Aorta (tissue), 5 donors: ENCODE measurements around the gene PLD5. TPM values are rescaled to one million over a fixed set of nuclear protein-coding genes. Genes with fewer than 3 reads are reported as not detected.
"Not testable (repeated sequence)": the region's sequence is repeated elsewhere in the genome, so short reads cannot be mapped to it uniquely, and the experiment has no call there.

Source experiments
- ATAC-seq: fragments of 200-7000 bp; cut with Tn5 transposase; one replicate; pipeline ENCODE4 v1.9.1; 2022; ENCODE audit warnings: moderate library complexity; ENCODE audit not compliant: low FRiP score
- DNase-seq, 2 donors: peaks; one replicate each; pipeline ENCODE4 v3.0.0-alpha.2; 2020
- H3K27ac ChIP-seq, 2 donors: one replicate each; pipeline ENCODE4 v1.5.1; 2013; ENCODE audit warnings: low read length in 2 of 2, mild to moderate bottlenecking in 2 of 2, moderate library complexity in 2 of 2, control low read depth in 1 of 2, inconsistent platforms in 1 of 2, low read depth in 1 of 2
- H3K27me3 ChIP-seq, 2 donors: one replicate each; pipeline ENCODE4 v1.6.1; 2013; ENCODE audit warnings: control low read depth in 1 of 2, low read length in 1 of 2, mild to moderate bottlenecking in 1 of 2, moderate library complexity in 1 of 2; ENCODE audit not compliant: insufficient read depth in 2 of 2, control insufficient read depth in 1 of 2
- H3K36me3 ChIP-seq, 2 donors: one replicate each; pipeline ENCODE4 v1.6.1; 2013; ENCODE audit warnings: control low read depth in 1 of 2, low read length in 1 of 2, mild to moderate bottlenecking in 1 of 2; ENCODE audit not compliant: insufficient read depth in 2 of 2, control insufficient read depth in 1 of 2
- H3K4me1 ChIP-seq, 2 donors: one replicate each; pipeline ENCODE4 v1.6.1; 2013; ENCODE audit warnings: low read length in 2 of 2, control low read depth in 1 of 2, mild to moderate bottlenecking in 1 of 2, moderate library complexity in 1 of 2; ENCODE audit not compliant: insufficient read depth in 2 of 2, control insufficient read depth in 1 of 2
- H3K4me3 ChIP-seq, 2 donors: one replicate each; pipeline ENCODE4 v1.5.1; 2013; ENCODE audit warnings: low read length in 2 of 2, control low read depth in 1 of 2, mild to moderate bottlenecking in 1 of 2
- H3K9me3 ChIP-seq: one replicate; pipeline ENCODE4 v1.6.1; 2013; ENCODE audit warnings: mild to moderate bottlenecking, low read length; ENCODE audit not compliant: control insufficient read depth
- WGBS, 2 donors: extraction: QIAGEN DNeasy Blood & Tissue Kit; methylation state at CpG; one replicate each; pipeline ENCODE4 v1.1.7; 2013; 5-methylcytosine and 5-hydroxymethylcytosine counted together
- intact Hi-C, 2 donors: fragments of 100-400 bp; cut with DNase I; formaldehyde crosslinking; loops; one replicate each; pipeline versions ENCODE4 v1.14.2 to v1.15.0; 2022
- polyA plus RNA-seq, 2 donors: library from polyadenylated mRNA; stranded (reverse); fragments of 200-250 nt; gene quantifications; one replicate each; pipeline ENCODE4 v1.2.3, GENCODE V29; 2013
- total RNA-seq, 2 donors: library from RNA; stranded (reverse); fragmentation: NEBNext Ultra II Directional; extraction: Animal tissue kit (Norgen Biotek cat#: 25700); gene quantifications; one replicate each; pipeline ENCODE4 v1.2.1, GENCODE V29; 2021
- donor health status: healthy with polysubstance abuse.
- donor health status: Bipolar disorder and iron deficiency.
- donor health status: DM: no; HTN: no; CAD: no.
- donor health status: DM: no; HTN: no; CAD: no.
- donor health status: DM: yes; HTN: yes; CAD: no.

PLD5 gene
- total and polyA plus RNA-seq, 4 donors = 4.5 to 18.1 (median 10.1) TPM

- DNase-seq, H3K4me3 ChIP-seq, H3K27ac ChIP-seq, intact Hi-C loops, H3K36me3 ChIP-seq, H3K27me3 ChIP-seq, H3K4me1 ChIP-seq, ATAC-seq, H3K9me3 ChIP-seq: not testable (repeated sequence)
- 39 to 55% methylated on average over 3 of the region's 3 CpGs for WGBS, 2 donors
Observed at GRCh38 chr1:242214455-242214854, 310.0 kb downstream of the PLD5 start.

- H3K4me3 ChIP-seq, DNase-seq, H3K4me1 ChIP-seq, H3K36me3 ChIP-seq, H3K9me3 ChIP-seq, H3K27me3 ChIP-seq, intact Hi-C loops, H3K27ac ChIP-seq, ATAC-seq: not testable (repeated sequence)
- WGBS, 2 donors = 67 to 72% methylated on average over 4 of the region's 4 CpGs
Observed at GRCh38 chr1:242212961-242213360, 311.5 kb downstream of the PLD5 start.

DNA sequence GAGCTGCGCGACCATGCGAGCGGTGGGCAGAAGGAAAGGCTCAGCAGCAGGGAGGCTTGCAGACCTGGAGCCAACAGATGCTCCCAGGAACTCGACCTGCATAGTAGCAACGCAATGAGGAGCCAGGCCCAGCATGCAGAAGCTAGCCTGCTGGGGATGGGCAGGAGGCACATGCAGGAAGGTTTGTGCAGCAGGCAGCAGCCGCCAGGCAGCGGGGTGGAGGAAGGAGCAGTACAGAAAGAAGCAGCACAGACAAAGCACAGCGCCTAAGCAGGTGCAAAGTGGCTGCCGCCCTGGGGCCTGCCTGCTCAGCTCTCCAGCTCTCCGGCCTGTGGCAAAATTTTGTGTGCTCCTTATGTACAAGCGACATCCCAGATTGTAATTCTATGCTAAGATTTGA, 312.1 kb downstream of the PLD5 start:
- intact Hi-C loops = no loop called here
- peaks cover 0 to 5% of the 10 kb centered on the region in 2 donors for H3K36me3 ChIP-seq
- no peaks in the 10 kb centered on the region for H3K4me1 ChIP-seq
- no peaks in the 10 kb centered on the region for H3K9me3 ChIP-seq
- no peaks in the 10 kb centered on the region for H3K27me3 ChIP-seq
- DNase-seq (no peak), ATAC-seq (no peak)
- WGBS, 2 donors = 77 to 79% methylated on average over 12 of the region's 12 CpGs
- no peak overlapping the region for H3K4me3 ChIP-seq
- H3K27ac ChIP-seq = no peak overlapping the region

GRCh38 chr1:242211254-242212022, 313.1 kb downstream of the PLD5 start:
- DNase-seq (no peak), ATAC-seq (no peak)
- no peaks in the 10 kb centered on the region for H3K36me3 ChIP-seq
- intact Hi-C loops = no loop called here
- 75 to 84% methylated on average over 11 of the region's 11 CpGs for WGBS, 2 donors
- no peak overlapping the region for H3K27ac ChIP-seq
- H3K27me3 ChIP-seq = no peaks in the 10 kb centered on the region
- H3K4me1 ChIP-seq = no peaks in the 10 kb centered on the region
- no peaks in the 10 kb centered on the region for H3K9me3 ChIP-seq
- H3K4me3 ChIP-seq = no peak overlapping the region

- H3K9me3 ChIP-seq, DNase-seq, H3K27ac ChIP-seq, H3K4me1 ChIP-seq, H3K27me3 ChIP-seq, intact Hi-C loops, H3K36me3 ChIP-seq, H3K4me3 ChIP-seq, ATAC-seq: not testable (repeated sequence)
- WGBS, 2 donors = 80 to 88% methylated on average over 6 to 7 of the region's 7 CpGs
Observed at GRCh38 chr1:242210316-242210715, 314.2 kb downstream of the PLD5 start.

- Histone ChIP-seq H3K27ac (peak overlapping the region in 1 of 2 donors; percentile 23), H3K9me3 (no peaks in the 10 kb centered on the region), H3K36me3 (no peaks in the 10 kb centered on the region), H3K4me3 (no peak overlapping the region), H3K4me1 (peaks cover 0 to 7% of the 10 kb centered on the region in 2 donors), H3K27me3 (no peaks in the 10 kb centered on the region)
- WGBS, 2 donors = 82 to 84% methylated on average over 11 of the region's 11 CpGs
- ATAC-seq (no peak), DNase-seq (no peak)
- intact Hi-C loops = no loop called here
Observed at GRCh38 chr1:242209063-242209462, 315.4 kb downstream of the PLD5 start.

DNA sequence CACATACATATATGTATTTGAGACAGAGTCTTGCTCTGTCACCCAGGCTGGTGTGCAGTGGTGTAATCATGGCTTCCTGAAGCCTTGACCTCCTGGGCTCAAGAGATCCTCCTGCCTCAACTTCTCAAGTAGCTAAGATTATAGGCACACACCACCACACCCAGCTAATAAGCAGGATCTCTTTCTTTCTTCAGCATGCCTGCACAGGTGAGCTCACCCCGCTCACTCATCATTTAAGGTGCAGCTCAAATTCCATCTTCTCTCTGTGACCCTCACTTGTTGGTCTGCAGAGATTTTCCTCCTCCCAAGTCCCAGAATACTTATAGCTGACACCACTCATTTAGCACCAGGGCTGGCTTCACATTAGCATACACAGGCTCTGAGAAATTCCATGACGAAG, 316.5 kb downstream of the PLD5 start:
- Histone ChIP-seq H3K27me3 (no peaks in the 10 kb centered on the region), H3K27ac (no peak overlapping the region), H3K9me3 (no peaks in the 10 kb centered on the region), H3K4me1 (peaks cover 0 to 7% of the 10 kb centered on the region in 2 donors), H3K36me3 (no peaks in the 10 kb centered on the region), H3K4me3 (no peak overlapping the region)
- WGBS, 2 donors = 95 to 97% methylated on average over 2 of the region's 2 CpGs
- ATAC-seq (no peak), DNase-seq (no peak)
- intact Hi-C loops = no loop called here

DNA sequence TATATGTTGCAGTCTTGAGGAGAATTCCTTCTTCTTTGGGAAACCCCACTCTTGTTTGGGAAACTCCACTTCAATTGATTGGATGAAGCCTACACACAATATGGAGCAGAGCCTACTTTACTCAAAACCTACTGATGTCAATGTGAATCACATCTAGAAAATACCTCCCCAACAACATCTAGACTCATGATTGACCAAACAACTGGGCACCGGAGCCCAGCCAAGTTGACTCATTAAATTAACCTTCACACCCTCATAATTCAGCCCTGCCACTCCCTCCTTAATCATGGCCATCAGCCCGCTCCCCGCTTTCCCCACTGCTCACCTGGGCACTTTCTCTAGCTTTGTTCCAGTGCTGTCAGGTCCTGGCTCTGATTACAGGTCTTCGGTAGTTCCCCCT, 317.5 kb downstream of the PLD5 start:
- Histone ChIP-seq H3K9me3 (no peaks in the 10 kb centered on the region), H3K4me3 (no peak overlapping the region), H3K27ac (no peak overlapping the region), H3K4me1 (peaks cover 0 to 7% of the 10 kb centered on the region in 2 donors), H3K27me3 (no peaks in the 10 kb centered on the region), H3K36me3 (no peaks in the 10 kb centered on the region)
- intact Hi-C loops = no loop called here
- WGBS, 2 donors = 92 to 94% methylated on average over 4 of the region's 4 CpGs
- ATAC-seq (no peak), DNase-seq (no peak)
